Thoracic aorta (tissue), 2 donors: Measurements from ENCODE around the gene CAGE1. TPM values are rescaled to one million over a fixed set of nuclear protein-coding genes. Genes with fewer than 3 reads are reported as not detected.

Experiments used
- ATAC-seq: fragments of 150-250 bp; one replicate; pipeline ENCODE4 v1.8.0; 2017; ENCODE audit warnings: low read depth; ENCODE audit not compliant: insufficient number of reproducible peaks, low FRiP score
- DNase-seq: peaks from one replicate; pipeline ENCODE4 v3.0.0-alpha.2; 2020; ENCODE audit warnings: low spot score
- H3K27ac ChIP-seq, 2 donors: fragments of 200-600 bp; sonication (generic); 1 replicate in 1 of 2; 2 replicates in 1 of 2; pipeline ENCODE4 v1.5.1; 2016; ENCODE audit warnings: mild to moderate bottlenecking in 2 of 2, moderate library complexity in 2 of 2
- H3K27me3 ChIP-seq: fragments of 200-600 bp; sonication (generic); replicated peaks from 2 replicates; pipeline ENCODE4 v1.6.0; 2016; ENCODE audit warnings: mild to moderate bottlenecking; ENCODE audit not compliant: insufficient read depth
- H3K36me3 ChIP-seq: fragments of 200-600 bp; sonication (generic); one replicate; pipeline ENCODE4 v1.5.1; 2016
- H3K4me1 ChIP-seq, 2 donors: fragments of 200-600 bp; sonication (generic); 1 replicate in 1 of 2; 2 replicates in 1 of 2; pipeline versions ENCODE4 v1.5.1 to v1.6.0; 2016; ENCODE audit warnings: low read depth in 2 of 2, mild to moderate bottlenecking in 1 of 2; ENCODE audit not compliant: control insufficient read depth in 1 of 2
- H3K4me3 ChIP-seq: fragments of 200-600 bp; sonication (generic); 2 replicates; pipeline ENCODE4 v1.5.1; 2016; ENCODE audit warnings: mild to moderate bottlenecking
- H3K9me3 ChIP-seq: fragments of 200-600 bp; sonication (generic); 2 replicates; pipeline ENCODE4 v1.5.1; 2016
- CTCF ChIP-seq: fragments of 200-600 bp; sonication (generic); IDR thresholded peaks from one replicate; pipeline ENCODE4 v1.5.1; 2019; ENCODE audit warnings: antibody characterized with exemption
- total RNA-seq, 2 donors: library from RNA; depleted of rRNA; stranded (reverse); fragments of >200 nt; gene quantifications; one replicate each; pipeline versions ENCODE4 v1.1.0 to v1.2.3, GENCODE V29; 2016

CAGE1 gene
- total RNA-seq, 2 donors from 2014 or later, result not detected

- DNase-seq (no peak), ATAC-seq (no peak)
- no peak for TF ChIP-seq CTCF
- H3K4me3 ChIP-seq, result no peak overlapping the region
- H3K9me3 ChIP-seq, result no peaks in the 10 kb centered on the region
- H3K4me1 ChIP-seq, result peaks cover 5 to 8% of the 10 kb centered on the region in 2 donors
- peaks cover 49% of the 10 kb centered on the region for H3K36me3 ChIP-seq
- no peak overlapping the region for H3K27ac ChIP-seq
- H3K27me3 ChIP-seq, result no peaks in the 10 kb centered on the region
Measured at GRCh38 chr6:7304821-7305220, 84.7 kb downstream of the CAGE1 start.

GRCh38 chr6:7301702-7302101 lies 87.8 kb downstream of the CAGE1 start:
- no peaks in the 10 kb centered on the region for H3K9me3 ChIP-seq
- ATAC-seq (no peak), DNase-seq (no peak)
- no peaks in the 10 kb centered on the region for H3K4me1 ChIP-seq
- TF ChIP-seq CTCF, result no peak
- H3K27me3 ChIP-seq, result no peaks in the 10 kb centered on the region
- peaks cover 52% of the 10 kb centered on the region for H3K36me3 ChIP-seq
- no peak overlapping the region for H3K27ac ChIP-seq
- no peak overlapping the region for H3K4me3 ChIP-seq

GRCh38 chr6:7300926-7301325 lies 88.6 kb downstream of the CAGE1 start:
- H3K27me3 ChIP-seq, result no peaks in the 10 kb centered on the region
- no peaks in the 10 kb centered on the region for H3K9me3 ChIP-seq
- H3K27ac ChIP-seq, result no peak overlapping the region
- no peaks in the 10 kb centered on the region for H3K4me1 ChIP-seq
- peaks cover 57% of the 10 kb centered on the region for H3K36me3 ChIP-seq
- TF ChIP-seq CTCF, result no peak
- no peak for ATAC-seq
- DNase-seq, result no peak
- H3K4me3 ChIP-seq, result no peak overlapping the region

GRCh38 chr6:7298113-7298512 lies 91.4 kb downstream of the CAGE1 start:
- H3K27me3 ChIP-seq, result no peaks in the 10 kb centered on the region
- ATAC-seq (no peak), DNase-seq (no peak)
- H3K36me3 ChIP-seq, result peaks cover 60% of the 10 kb centered on the region
- H3K4me3 ChIP-seq, result no peak overlapping the region
- TF ChIP-seq CTCF, result no peak
- no peaks in the 10 kb centered on the region for H3K4me1 ChIP-seq
- H3K9me3 ChIP-seq, result no peaks in the 10 kb centered on the region
- H3K27ac ChIP-seq, result no peak overlapping the region

GRCh38 chr6:7296602-7297001 lies 92.9 kb downstream of the CAGE1 start:
- no peaks in the 10 kb centered on the region for H3K27me3 ChIP-seq
- H3K4me1 ChIP-seq, result no peaks in the 10 kb centered on the region
- DNase-seq, result no peak
- no peaks in the 10 kb centered on the region for H3K9me3 ChIP-seq
- no peak overlapping the region for H3K4me3 ChIP-seq
- no peak overlapping the region for H3K27ac ChIP-seq
- TF ChIP-seq CTCF, result no peak
- peaks cover 48% of the 10 kb centered on the region for H3K36me3 ChIP-seq
- no peak for ATAC-seq
